Activated naive CD8-positive, alpha-beta T cell treated with anti-CD3 and anti-CD28 coated beads, Interleukin-2, amount 50 U/mL, for 24 hours (primary cell): ENCODE data around the gene INSM1.

Experiments used
- ATAC-seq: fragments of 150-1000 bp; cut with Tn5 transposase; one replicate; pipeline ENCODE4 v1.10.0; 2021
- DNase-seq: peaks from one replicate; pipeline ENCODE4 v3.0.0; 2021
- H3K27ac Mint-ChIP-seq: one replicate; pipeline ENCODE4 v1.8.0; 2021; ENCODE audit warnings: mild to moderate bottlenecking, mixed read lengths
- H3K27me3 Mint-ChIP-seq: one replicate; pipeline ENCODE4 v1.8.0; 2021; ENCODE audit warnings: mixed read lengths
- H3K36me3 Mint-ChIP-seq: one replicate; pipeline ENCODE4 v1.8.0; 2021; ENCODE audit warnings: low read depth, mixed read lengths
- H3K4me1 Mint-ChIP-seq: one replicate; pipeline ENCODE4 v1.8.0; 2021; ENCODE audit warnings: mixed read lengths
- H3K4me3 Mint-ChIP-seq: one replicate; pipeline ENCODE4 v1.8.0; 2021; ENCODE audit warnings: mild to moderate bottlenecking, moderate library complexity, mixed read lengths
- H3K9me3 Mint-ChIP-seq: one replicate; pipeline ENCODE4 v1.8.0; 2021; ENCODE audit warnings: mixed read lengths

The INSM1 gene

DNA sequence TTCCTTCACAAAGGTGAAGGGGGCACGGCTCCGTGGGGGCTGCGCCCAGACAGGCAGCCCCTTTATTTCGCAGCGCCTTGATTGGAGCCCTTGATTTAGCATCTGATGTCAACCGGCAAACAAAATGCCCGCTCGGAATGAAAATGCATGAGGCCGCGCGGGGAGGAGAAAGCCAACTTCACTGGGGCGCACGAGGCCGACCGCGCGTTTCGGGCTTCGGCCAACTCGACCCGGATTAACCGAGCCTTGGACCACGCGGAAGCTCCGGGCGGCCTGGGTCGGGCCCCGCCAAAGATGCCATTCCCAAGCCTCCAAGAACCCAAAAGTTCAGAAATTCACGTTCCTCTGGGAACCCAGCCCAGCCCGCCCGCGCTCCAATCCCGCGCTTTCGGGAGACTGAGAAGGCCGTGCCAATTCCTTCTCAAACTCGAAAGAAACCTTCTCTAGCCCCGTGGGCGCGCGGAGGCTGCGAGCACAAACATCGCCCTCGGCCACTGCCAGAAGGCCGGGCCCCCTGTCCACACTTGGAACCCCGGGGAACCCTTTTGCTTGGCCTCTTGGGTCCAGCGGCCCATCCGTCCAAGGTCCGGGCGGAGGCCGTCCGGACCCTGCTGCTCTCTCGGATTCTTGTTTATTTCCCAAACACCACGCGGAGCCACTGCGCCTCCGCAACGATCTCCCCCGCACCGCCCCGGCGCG lies 879 bp upstream of the INSM1 start:
- Mint-ChIP-seq H3K27ac (peak overlapping the region; percentile 71), H3K36me3 (peaks cover 3% of the 10 kb centered on the region), H3K27me3 (peaks cover 65% of the 10 kb centered on the region), H3K4me1 (peaks cover 40% of the 10 kb centered on the region), H3K4me3 (peak overlapping the region; percentile 72), H3K9me3 (no peaks in the 10 kb centered on the region)
- DNase-seq (peak; percentile 23), ATAC-seq (no peak)

DNA sequence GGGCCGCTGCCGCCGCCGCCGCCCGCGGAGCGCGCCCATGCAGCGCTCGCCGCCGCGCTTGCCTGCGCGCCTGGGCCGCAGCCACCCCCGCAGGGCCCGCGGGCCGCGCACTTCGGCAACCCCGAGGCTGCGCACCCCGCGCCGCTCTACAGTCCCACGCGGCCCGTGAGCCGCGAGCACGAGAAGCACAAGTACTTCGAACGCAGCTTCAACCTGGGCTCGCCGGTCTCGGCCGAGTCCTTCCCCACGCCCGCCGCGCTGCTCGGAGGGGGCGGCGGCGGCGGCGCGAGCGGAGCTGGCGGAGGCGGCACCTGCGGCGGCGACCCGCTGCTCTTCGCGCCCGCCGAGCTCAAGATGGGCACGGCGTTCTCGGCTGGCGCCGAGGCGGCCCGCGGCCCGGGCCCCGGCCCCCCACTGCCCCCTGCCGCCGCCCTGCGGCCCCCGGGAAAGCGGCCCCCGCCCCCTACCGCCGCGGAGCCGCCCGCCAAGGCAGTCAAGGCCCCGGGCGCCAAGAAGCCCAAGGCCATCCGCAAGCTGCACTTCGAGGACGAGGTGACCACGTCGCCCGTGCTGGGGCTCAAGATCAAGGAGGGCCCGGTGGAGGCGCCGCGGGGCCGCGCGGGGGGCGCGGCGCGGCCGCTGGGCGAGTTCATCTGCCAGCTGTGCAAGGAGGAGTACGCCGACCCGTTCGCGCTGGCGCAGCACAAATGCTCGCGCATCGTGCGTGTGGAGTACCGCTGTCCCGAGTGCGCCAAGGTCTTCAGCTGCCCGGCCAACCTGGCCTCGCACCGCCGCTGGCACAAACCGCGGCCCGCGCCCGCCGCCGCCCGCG lies 730 bp downstream of the INSM1 start:
- peaks cover 29% of the 10 kb centered on the region for H3K4me1 Mint-ChIP-seq
- H3K27ac Mint-ChIP-seq, result no peak overlapping the region
- no peak overlapping the region for H3K4me3 Mint-ChIP-seq
- peak; percentile 28 for DNase-seq
- H3K9me3 Mint-ChIP-seq, result no peaks in the 10 kb centered on the region
- H3K27me3 Mint-ChIP-seq, result peaks cover 65% of the 10 kb centered on the region
- H3K36me3 Mint-ChIP-seq, result peaks cover 3% of the 10 kb centered on the region
- ATAC-seq, result no peak

DNA sequence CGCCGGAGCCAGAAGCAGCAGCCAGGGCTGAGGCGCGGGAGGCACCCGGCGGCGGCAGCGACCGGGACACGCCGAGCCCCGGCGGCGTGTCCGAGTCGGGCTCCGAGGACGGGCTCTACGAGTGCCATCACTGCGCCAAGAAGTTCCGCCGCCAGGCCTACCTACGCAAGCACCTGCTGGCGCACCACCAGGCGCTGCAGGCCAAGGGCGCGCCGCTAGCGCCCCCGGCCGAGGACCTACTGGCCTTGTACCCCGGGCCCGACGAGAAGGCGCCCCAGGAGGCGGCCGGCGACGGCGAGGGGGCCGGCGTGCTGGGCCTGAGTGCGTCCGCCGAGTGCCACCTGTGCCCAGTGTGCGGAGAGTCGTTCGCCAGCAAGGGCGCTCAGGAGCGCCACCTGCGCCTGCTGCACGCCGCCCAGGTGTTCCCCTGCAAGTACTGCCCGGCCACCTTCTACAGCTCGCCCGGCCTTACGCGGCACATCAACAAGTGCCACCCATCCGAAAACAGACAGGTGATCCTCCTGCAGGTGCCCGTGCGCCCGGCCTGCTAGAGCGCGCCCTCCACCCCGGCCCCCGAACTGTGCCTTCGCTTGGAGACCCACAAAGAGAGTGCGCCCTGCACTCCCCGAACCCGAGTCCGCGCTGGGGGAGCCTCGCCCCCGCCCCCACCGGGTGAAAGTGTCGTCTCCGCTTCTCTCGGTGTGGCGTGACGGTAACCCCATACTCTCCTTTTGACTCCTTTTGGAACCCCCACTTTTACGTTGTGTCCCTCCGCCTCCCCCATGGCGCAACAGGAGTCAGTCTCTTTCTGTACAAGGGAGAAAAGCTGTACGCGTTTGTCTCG lies 1.6 kb downstream of the INSM1 start:
- Mint-ChIP-seq H3K36me3 (peaks cover 3% of the 10 kb centered on the region), H3K27ac (peak overlapping the region; percentile 85), H3K4me1 (peaks cover 23% of the 10 kb centered on the region), H3K9me3 (no peaks in the 10 kb centered on the region), H3K4me3 (peak overlapping the region; percentile 85), H3K27me3 (peaks cover 65% of the 10 kb centered on the region)
- ATAC-seq, result peak; percentile 25
- DNase-seq, result peak; percentile 21

DNA sequence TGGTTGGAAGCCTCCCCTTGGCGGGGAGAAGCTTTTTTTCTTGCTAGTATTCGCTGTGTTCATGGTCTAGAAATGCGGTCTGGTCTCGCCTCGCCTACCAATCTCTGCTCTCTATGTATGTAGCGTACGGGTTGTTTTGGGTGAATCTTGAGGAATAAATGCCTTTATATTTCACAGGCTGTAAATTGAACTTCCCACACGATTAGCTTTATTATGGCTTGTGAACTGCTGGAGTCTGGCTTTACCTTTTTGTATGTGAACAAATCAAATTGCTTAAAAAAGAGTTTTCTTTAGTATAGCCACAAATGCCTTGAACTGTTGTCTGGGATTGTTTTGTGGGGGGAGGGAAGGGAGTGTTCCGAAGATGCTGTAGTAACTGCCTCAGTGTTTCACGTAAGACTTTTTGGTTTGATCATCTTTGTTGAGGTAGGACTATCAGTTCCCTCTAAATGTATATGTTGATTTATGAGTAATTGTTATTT lies 2.2 kb downstream of the INSM1 start:
- H3K36me3 Mint-ChIP-seq, result peaks cover 3% of the 10 kb centered on the region
- peak overlapping the region; percentile 85 for H3K27ac Mint-ChIP-seq

DNA sequence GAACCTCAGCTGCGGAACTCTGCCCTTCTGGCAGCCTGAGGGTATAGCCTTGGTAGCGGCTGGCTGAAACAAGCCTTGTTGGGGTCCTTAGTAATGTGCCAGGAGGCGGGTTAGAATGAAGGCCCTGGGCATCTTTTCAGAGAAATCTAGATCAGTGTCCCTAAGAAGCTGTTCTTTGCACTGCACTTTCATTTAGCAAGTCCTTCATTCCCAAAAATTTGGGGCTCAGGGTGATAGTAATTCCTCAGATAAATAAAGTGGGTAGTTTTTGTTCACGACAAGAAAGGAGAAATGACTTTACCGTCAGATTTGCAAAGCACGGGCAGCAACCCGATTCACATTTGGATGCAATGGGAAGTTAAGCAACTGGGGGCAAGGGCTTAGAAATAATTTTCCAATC lies 3.2 kb downstream of the INSM1 start:
- Mint-ChIP-seq H3K9me3 (no peaks in the 10 kb centered on the region), H3K4me1 (peaks cover 15% of the 10 kb centered on the region), H3K27me3 (peaks cover 65% of the 10 kb centered on the region), H3K36me3 (peaks cover 3% of the 10 kb centered on the region), H3K27ac (no peak overlapping the region), H3K4me3 (peak overlapping the region; percentile 85)
- no peak for DNase-seq
- ATAC-seq, result no peak

More for the DNA sequence above, 2.2 kb downstream of the INSM1 start:
- Mint-ChIP-seq H3K27me3 (peaks cover 69% of the 10 kb centered on the region), H3K4me3 (peak overlapping the region; percentile 85), H3K4me1 (peaks cover 22% of the 10 kb centered on the region), H3K9me3 (no peaks in the 10 kb centered on the region)
- DNase-seq (no peak), ATAC-seq (no peak)

DNA sequence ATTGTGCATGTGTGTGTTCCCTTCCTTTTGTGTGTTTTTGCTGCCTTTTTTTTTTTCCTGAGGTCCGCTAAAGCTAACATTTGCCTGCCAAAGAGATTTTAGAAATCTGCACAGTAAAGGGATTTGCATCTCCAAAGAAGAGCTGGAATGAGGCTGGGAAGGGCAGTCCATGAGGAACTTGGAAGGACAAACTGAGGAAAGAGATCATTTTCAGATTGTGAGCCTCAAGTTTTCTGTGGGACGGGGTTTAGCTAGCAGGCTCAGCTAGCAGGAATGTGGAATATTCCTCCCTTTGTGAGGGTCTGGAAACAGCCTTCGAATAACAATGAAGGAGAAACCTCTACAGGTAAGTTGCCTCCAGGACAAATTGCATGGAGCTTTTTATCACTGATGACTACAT lies 3.8 kb downstream of the INSM1 start:
- no peaks in the 10 kb centered on the region for H3K9me3 Mint-ChIP-seq
- H3K4me1 Mint-ChIP-seq, result peaks cover 11% of the 10 kb centered on the region
- peaks cover 60% of the 10 kb centered on the region for H3K27me3 Mint-ChIP-seq
- H3K36me3 Mint-ChIP-seq, result peaks cover 3% of the 10 kb centered on the region
- ATAC-seq (no peak), DNase-seq (no peak)
- H3K27ac Mint-ChIP-seq, result no peak overlapping the region
- peak overlapping the region; percentile 85 for H3K4me3 Mint-ChIP-seq

DNA sequence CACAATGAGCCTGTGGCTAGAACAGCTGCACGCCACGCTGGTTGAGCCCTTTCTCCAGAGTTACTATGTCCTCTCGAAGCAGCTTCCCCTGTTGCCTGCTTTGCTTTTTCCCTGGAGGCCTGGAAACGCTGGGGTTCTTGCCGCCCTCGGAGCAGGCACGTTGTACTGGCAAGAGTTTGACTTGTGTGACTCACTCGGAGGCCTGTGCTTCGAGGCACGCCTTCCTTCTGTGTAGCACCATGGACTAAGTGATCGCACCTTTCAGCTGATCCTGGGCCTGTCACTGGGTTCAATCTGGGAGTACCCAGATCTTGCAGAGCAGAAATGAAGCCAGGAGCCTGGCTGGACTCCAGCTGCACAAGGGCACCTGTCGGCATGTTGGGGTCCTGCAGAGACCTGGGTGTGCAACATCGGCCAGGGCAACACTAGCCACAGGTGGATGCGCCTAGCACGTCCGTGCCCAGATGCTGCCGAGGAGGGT lies 5.2 kb downstream of the INSM1 start:
- Mint-ChIP-seq H3K27me3 (peaks cover 54% of the 10 kb centered on the region), H3K27ac (no peak overlapping the region), H3K4me1 (peaks cover 9% of the 10 kb centered on the region), H3K9me3 (no peaks in the 10 kb centered on the region), H3K4me3 (no peak overlapping the region), H3K36me3 (peaks cover 3% of the 10 kb centered on the region)
- ATAC-seq, result no peak
- no peak for DNase-seq

DNA sequence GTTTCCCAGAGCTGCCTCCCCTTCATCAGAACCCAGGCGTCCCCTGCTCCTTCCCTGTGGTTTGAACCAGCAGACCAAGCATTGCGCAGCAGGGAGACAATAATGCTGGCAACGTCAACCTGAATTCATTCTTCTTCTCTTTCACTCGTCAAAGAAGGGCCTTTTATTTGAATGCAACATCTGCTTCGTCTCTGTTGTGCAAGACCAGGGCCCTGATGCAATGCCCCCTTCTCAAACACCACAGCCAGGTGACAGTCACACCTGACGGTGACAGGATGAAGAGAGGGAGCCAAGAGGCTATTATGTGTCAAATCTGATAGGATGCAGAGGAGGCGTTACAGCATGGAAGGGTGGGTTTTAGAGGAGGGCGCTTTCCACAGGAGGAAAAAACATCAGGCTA lies 8.0 kb downstream of the INSM1 start:
- Mint-ChIP-seq H3K27ac (no peak overlapping the region), H3K36me3 (no peaks in the 10 kb centered on the region), H3K27me3 (peaks cover 50% of the 10 kb centered on the region), H3K4me1 (peaks cover 5% of the 10 kb centered on the region), H3K4me3 (no peak overlapping the region), H3K9me3 (no peaks in the 10 kb centered on the region)
- no peak for DNase-seq
- ATAC-seq, result no peak

DNA sequence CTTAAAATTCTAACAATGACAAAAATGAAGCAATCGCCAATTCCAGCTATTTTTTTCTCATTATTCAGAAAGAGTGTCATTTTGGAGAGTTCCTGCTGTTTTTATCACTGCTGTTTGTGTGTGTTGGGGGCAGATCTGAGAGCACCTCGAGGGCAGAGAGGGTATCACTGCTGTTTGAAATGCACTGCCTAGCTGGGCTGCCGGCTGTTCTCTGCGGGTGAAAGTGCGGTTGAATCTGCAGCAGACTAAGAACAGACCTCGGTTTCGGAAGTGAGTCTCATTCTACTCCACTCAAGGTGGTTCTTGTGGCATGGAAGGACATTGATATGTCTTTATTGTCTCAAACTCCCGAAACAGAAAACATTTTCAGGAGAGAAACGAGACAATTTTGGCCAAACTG lies 18.3 kb downstream of the INSM1 start:
- Mint-ChIP-seq H3K27me3 (no peaks in the 10 kb centered on the region), H3K27ac (no peak overlapping the region), H3K4me3 (no peak overlapping the region), H3K36me3 (no peaks in the 10 kb centered on the region), H3K9me3 (no peaks in the 10 kb centered on the region), H3K4me1 (no peaks in the 10 kb centered on the region)
- no peak for DNase-seq
- ATAC-seq, result no peak

DNA sequence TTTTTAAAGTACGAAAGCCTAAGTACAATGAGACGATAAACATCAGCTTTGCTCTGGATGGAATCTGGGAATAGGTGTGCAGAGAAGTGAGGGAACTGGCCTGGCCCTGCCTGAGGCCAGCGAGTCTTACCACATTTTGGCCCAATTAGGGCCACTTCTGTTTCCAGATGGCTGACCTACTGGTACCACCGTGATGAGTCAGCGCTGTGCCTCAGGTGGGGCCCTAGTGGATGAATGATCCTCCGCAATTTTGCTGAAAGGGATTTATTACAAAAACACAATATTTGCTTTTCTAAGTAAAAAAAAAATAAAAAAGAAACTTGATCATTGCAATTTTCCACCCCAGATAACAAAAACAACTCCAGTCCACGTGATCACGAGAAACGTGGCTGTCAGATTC lies 22.5 kb downstream of the INSM1 start:
- Mint-ChIP-seq H3K36me3 (peaks cover 2% of the 10 kb centered on the region), H3K4me1 (no peaks in the 10 kb centered on the region), H3K4me3 (no peak overlapping the region), H3K9me3 (no peaks in the 10 kb centered on the region), H3K27me3 (no peaks in the 10 kb centered on the region), H3K27ac (no peak overlapping the region)
- ATAC-seq (no peak), DNase-seq (no peak)

DNA sequence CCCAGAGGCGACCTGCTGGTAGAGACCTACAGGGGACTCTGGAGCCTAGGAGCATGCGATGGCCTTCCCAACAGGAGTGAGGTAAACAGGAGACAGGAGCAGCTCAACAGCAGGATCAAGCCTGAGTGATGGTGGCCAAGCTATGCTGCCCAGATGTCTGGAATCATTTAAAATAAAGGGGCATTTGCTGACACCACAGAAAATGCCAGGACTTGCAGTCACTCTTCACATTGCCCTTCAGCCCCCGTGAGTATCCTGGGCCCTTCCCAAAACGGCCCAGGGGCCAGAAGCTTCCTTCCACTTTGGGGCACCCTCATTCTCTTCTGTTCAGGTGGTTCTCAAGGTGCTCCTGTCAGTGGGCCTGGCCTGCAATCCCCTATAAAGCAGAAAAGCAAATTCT lies 23.2 kb downstream of the INSM1 start:
- Mint-ChIP-seq H3K27ac (no peak overlapping the region), H3K9me3 (no peaks in the 10 kb centered on the region), H3K4me1 (no peaks in the 10 kb centered on the region), H3K36me3 (peaks cover 2% of the 10 kb centered on the region), H3K27me3 (no peaks in the 10 kb centered on the region), H3K4me3 (no peak overlapping the region)
- ATAC-seq (no peak), DNase-seq (no peak)

DNA sequence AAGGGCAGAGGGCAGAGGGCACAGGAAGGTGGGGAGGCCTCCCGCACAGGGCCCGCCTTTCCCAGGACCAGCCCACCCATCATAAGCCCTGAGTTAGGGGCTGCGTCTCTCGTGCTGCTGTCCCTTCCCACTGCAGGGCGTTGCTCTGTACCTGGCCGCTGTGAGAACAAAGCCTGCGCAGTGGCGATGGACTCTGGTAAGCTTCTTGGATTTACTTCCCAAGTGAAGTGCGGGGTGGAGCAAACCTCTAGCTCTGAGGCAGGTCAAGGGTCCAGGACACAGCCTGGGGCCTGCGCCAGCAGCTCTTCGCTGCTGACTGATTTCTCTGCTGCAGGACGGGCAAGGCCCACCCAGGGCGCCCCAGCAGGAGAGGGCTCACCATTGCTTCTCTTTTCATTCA lies 23.9 kb downstream of the INSM1 start:
- Mint-ChIP-seq H3K9me3 (no peaks in the 10 kb centered on the region), H3K4me1 (no peaks in the 10 kb centered on the region), H3K36me3 (peaks cover 2% of the 10 kb centered on the region), H3K27me3 (no peaks in the 10 kb centered on the region), H3K27ac (no peak overlapping the region), H3K4me3 (no peak overlapping the region)
- no peak for DNase-seq
- ATAC-seq, result no peak

DNA sequence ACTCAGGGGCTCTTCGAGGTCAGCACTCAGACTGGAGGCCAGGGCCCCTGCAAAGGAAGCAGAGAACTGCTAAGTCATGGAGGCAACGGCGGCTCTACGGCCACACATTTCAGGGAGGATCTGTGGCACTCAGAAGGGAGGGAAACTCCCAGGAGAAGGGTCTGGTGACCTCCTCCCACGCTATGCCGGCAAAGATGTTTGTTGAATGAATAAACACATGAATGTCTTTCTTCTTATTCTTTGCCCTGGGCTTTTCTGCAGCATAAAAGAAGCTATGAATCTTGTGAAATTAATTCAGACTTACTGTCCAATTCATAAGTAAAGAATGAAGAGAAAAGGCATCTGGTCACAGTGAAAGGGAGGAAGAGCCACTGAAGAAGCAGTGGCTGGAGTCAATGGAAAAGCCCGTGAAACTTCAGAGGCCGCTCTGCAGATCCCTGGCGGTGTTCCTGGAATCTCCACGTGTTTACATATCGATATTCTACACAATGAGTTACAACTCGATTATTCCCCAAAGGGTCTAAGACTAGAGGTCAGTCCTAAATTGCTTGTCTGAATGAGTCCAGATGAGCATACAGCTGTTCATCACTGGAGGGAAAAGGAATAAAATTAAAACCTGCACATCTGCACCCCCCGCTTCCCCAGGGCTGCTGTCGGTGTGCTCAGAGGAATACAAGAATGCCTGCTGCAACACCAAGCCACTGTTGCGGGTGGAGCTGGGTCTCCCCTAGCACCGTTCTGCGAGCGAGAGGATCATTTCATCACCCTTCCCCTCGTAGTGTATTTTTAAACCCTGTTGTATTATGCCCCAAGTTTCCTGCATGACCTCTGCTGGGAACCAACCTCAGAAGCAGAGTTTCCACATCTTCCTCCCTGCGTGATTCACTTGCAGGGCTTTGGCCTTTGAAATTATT lies 25.6 kb downstream of the INSM1 start:
- Mint-ChIP-seq H3K27me3 (no peaks in the 10 kb centered on the region), H3K27ac (peak overlapping the region; percentile 2), H3K36me3 (peaks cover 2% of the 10 kb centered on the region), H3K4me1 (no peaks in the 10 kb centered on the region), H3K4me3 (no peak overlapping the region), H3K9me3 (no peaks in the 10 kb centered on the region)
- DNase-seq, result no peak
- no peak for ATAC-seq
